Fibroblast of lung (primary cell): Measurements from ENCODE around the gene ZNF532. TPM values are rescaled to one million over a fixed set of nuclear protein-coding genes. Genes with fewer than 3 reads are reported as not detected.

Experiments used
- DNase-seq, 2 donors: peaks; one replicate each; pipeline versions ENCODE4 v3.0.0 to v3.0.0-alpha.2; 2010; ENCODE audit warnings: low read depth in 2 of 2
- H2AFZ ChIP-seq: 2 replicates; pipeline ENCODE4 v1.5.1; 2012; ENCODE audit warnings: low read length, control low read depth, inconsistent platforms
- H3K27ac ChIP-seq: 2 replicates; pipeline ENCODE4 v1.5.1; 2011; ENCODE audit warnings: low read length, control low read depth; ENCODE audit not compliant: insufficient read depth
- H3K27me3 ChIP-seq: 2 replicates; pipeline ENCODE4 v1.5.1; 2011; ENCODE audit warnings: mild to moderate bottlenecking, low read length; ENCODE audit not compliant: control insufficient read depth, insufficient read depth
- H3K36me3 ChIP-seq: 2 replicates; pipeline ENCODE4 v1.5.1; 2011; ENCODE audit warnings: low read length; ENCODE audit not compliant: control insufficient read depth, insufficient read depth
- H3K4me1 ChIP-seq: 2 replicates; pipeline ENCODE4 v1.5.1; 2011; ENCODE audit warnings: low read length; ENCODE audit not compliant: control insufficient read depth, insufficient read depth; ENCODE audit errors: extremely low read depth
- H3K4me2 ChIP-seq: 2 replicates; pipeline ENCODE4 v1.5.1; 2011; ENCODE audit warnings: low read length, control low read depth; ENCODE audit not compliant: insufficient read depth; ENCODE audit errors: extremely low read depth
- H3K4me3 ChIP-seq, 4 experiments: fragments of 200-600 bp in 1 of 4; sonication (generic) in 1 of 4; replicated peaks in 1 of 4; 2 replicates each; pipeline ENCODE4 v1.5.1; 2011 to 2016; ENCODE audit warnings: low read length in 4 of 4, low read depth in 3 of 4, mild to moderate bottlenecking in 3 of 4, control low read depth in 2 of 4, inconsistent platforms in 1 of 4, mixed read lengths in 1 of 4; ENCODE audit not compliant: insufficient read depth in 1 of 4; ENCODE audit errors: control extremely low read depth in 1 of 4
- H3K79me2 ChIP-seq: 2 replicates; pipeline ENCODE4 v1.5.1; 2012; ENCODE audit warnings: mild to moderate bottlenecking, low read length, inconsistent platforms; ENCODE audit not compliant: control insufficient read depth, insufficient read depth
- H3K9ac ChIP-seq: 2 replicates; pipeline ENCODE4 v1.5.1; 2011; ENCODE audit warnings: mild to moderate bottlenecking, low read length, control low read depth; ENCODE audit not compliant: insufficient read depth
- H3K9me3 ChIP-seq: 2 replicates; pipeline ENCODE4 v1.5.1; 2012; ENCODE audit warnings: low read depth, low read length; ENCODE audit not compliant: control insufficient read depth, insufficient read depth
- H4K20me1 ChIP-seq: 2 replicates; pipeline ENCODE4 v1.5.1; 2011; ENCODE audit warnings: low read length; ENCODE audit not compliant: control insufficient read depth, insufficient read depth; ENCODE audit errors: extremely low read depth
- EZH2 ChIP-seq: IDR thresholded peaks from 2 replicates; pipeline ENCODE4 v1.5.1; 2012; ENCODE audit warnings: low read length, control low read depth, mild to moderate bottlenecking; ENCODE audit errors: missing control alignments
- polyA plus RNA-seq, 2 donors: library from polyadenylated mRNA; depleted of rRNA in 1 of 2; stranded (reverse) in 1 of 2; unstranded in 1 of 2; fragments of >200 nt; gene quantifications; 2 replicates each; pipeline ENCODE4 v1.2.1, GENCODE V29; 2011 to 2012; ENCODE audit warnings: missing spikeins in 1 of 2
- total RNA-seq: library from RNA; depleted of rRNA; stranded (reverse); fragments of >200 nt; gene quantifications from 2 replicates; pipeline ENCODE4 v1.2.1, GENCODE V29; 2014
- TF ChIP-seq, protein P1 (sequence below), 2 donors: IDR thresholded peaks in 1 of 2; conservative IDR thresholded peaks in 1 of 2; 1 replicate in 1 of 2; 2 replicates in 1 of 2; pipeline ENCODE4 v1.5.1; 2011 to 2012; ENCODE audit warnings: low read length in 2 of 2, control low read depth in 1 of 2, inconsistent platforms in 1 of 2, low read depth in 1 of 2, mild to moderate bottlenecking in 1 of 2

The ZNF532 gene
- total and polyA plus RNA-seq, 2 donors (not counting 1 experiment from before 2014, with no cell fraction given): 57.3 to 64.6 TPM

GRCh38 chr18:59001166-59001565 is 136.5 kb downstream of the ZNF532 start:
- Histone ChIP-seq H3K4me2 (no peak overlapping the region), H3K9ac (no peak overlapping the region), H4K20me1 (no peaks in the 10 kb centered on the region), H3K4me3 (no peak overlapping the region), H3K79me2 (no peaks in the 10 kb centered on the region), H3K9me3 (no peaks in the 10 kb centered on the region), H3K4me1 (peaks cover 14% of the 10 kb centered on the region), H3K27me3 (no peaks in the 10 kb centered on the region), H3K27ac (no peak overlapping the region), H3K36me3 (no peaks in the 10 kb centered on the region), H2AFZ (no peak overlapping the region)
- no peak for TF ChIP-seq EZH2
- TF ChIP-seq, protein P1, sequence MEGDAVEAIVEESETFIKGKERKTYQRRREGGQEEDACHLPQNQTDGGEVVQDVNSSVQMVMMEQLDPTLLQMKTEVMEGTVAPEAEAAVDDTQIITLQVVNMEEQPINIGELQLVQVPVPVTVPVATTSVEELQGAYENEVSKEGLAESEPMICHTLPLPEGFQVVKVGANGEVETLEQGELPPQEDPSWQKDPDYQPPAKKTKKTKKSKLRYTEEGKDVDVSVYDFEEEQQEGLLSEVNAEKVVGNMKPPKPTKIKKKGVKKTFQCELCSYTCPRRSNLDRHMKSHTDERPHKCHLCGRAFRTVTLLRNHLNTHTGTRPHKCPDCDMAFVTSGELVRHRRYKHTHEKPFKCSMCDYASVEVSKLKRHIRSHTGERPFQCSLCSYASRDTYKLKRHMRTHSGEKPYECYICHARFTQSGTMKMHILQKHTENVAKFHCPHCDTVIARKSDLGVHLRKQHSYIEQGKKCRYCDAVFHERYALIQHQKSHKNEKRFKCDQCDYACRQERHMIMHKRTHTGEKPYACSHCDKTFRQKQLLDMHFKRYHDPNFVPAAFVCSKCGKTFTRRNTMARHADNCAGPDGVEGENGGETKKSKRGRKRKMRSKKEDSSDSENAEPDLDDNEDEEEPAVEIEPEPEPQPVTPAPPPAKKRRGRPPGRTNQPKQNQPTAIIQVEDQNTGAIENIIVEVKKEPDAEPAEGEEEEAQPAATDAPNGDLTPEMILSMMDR (conservative IDR thresholded peaks at IDR 0.05 in 1 of 2, IDR thresholded peaks at IDR 0.05 in 1 of 2; ENCODE audit: low read depth in 1 of 2, low read length in 2 of 2): no peak
- DNase-seq: no peak

- Histone ChIP-seq H4K20me1 (no peaks in the 10 kb centered on the region), H3K27me3 (no peaks in the 10 kb centered on the region), H3K4me1 (peaks cover 14% of the 10 kb centered on the region), H3K9ac (no peak overlapping the region), H3K27ac (no peak overlapping the region), H3K9me3 (no peaks in the 10 kb centered on the region), H3K79me2 (no peaks in the 10 kb centered on the region), H3K4me2 (no peak overlapping the region), H2AFZ (no peak overlapping the region), H3K4me3 (no peak overlapping the region), H3K36me3 (no peaks in the 10 kb centered on the region)
- TF ChIP-seq, protein P1 (conservative IDR thresholded peaks at IDR 0.05 in 1 of 2, IDR thresholded peaks at IDR 0.05 in 1 of 2; ENCODE audit: low read depth in 1 of 2, low read length in 2 of 2): no peak
- no peak for TF ChIP-seq EZH2
- DNase-seq: no peak
Observed at GRCh38 chr18:59001721-59002120, 137.0 kb downstream of the ZNF532 start.

DNA sequence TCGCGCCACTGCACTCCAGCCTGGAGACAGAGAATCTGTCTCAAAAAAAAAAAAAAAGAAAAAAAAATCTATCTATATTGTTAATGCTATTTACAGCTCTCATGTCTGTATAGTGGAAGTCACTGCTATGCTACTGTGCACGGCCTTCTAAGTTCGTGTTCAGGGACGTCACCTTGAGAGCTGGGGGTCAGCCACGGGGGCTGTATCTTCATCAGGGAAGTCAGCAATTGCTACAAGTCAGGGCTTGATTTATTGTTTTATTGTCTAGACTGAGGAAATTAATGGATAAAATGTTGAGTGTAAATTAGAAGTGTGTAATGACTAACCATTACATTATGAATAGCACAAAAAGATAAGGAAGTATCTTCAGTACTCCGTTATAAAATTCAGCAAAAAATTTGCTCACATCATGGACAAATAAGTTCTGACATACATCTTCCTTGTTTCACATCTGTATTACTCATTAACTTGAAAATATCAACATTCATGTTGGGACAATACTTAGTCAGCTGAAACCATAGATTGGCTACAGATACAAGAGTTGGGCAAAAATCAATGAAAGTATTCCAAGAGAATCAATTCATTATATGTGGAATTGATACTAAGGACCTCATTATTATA is 138.4 kb downstream of the ZNF532 start:
- Histone ChIP-seq H3K4me3 (no peak overlapping the region), H3K79me2 (no peaks in the 10 kb centered on the region), H4K20me1 (no peaks in the 10 kb centered on the region), H2AFZ (no peak overlapping the region), H3K9ac (no peak overlapping the region), H3K27me3 (no peaks in the 10 kb centered on the region), H3K4me1 (peaks cover 13% of the 10 kb centered on the region), H3K27ac (no peak overlapping the region), H3K36me3 (no peaks in the 10 kb centered on the region), H3K9me3 (no peaks in the 10 kb centered on the region), H3K4me2 (no peak overlapping the region)
- no peak for DNase-seq
- TF ChIP-seq, protein P1 (conservative IDR thresholded peaks at IDR 0.05 in 1 of 2, IDR thresholded peaks at IDR 0.05 in 1 of 2; ENCODE audit: low read depth in 1 of 2, low read length in 2 of 2): no peak
- TF ChIP-seq EZH2: no peak
